Stimulated activated naive CD8-positive, alpha-beta T cell treated with anti-CD3 and anti-CD28 coated beads, Interleukin-15, amount 100 ng/mL, for 72 hours (primary cell): ENCODE measurements around the gene TIPIN.
A peak's percentile ranks its signal among the peaks of the same experiment; 100 is the strongest.

ENCODE experiments used
- ATAC-seq: fragments of 150-1000 bp; cut with Tn5 transposase; 2 replicates; pipeline ENCODE4 v1.10.0; 2021; ENCODE audit warnings: mild to moderate bottlenecking, moderate library complexity
- DNase-seq, 2 donors: peaks; one replicate each; pipeline ENCODE4 v3.0.0; 2021 to 2022
- H3K27ac Mint-ChIP-seq, 2 donors: one replicate each; pipeline ENCODE4 v1.8.0; 2022; ENCODE audit warnings: mild to moderate bottlenecking in 2 of 2, mixed read lengths in 2 of 2, moderate library complexity in 2 of 2
- H3K27me3 Mint-ChIP-seq: one replicate; pipeline ENCODE4 v1.8.0; 2022; ENCODE audit warnings: mixed read lengths
- H3K4me1 Mint-ChIP-seq: one replicate; pipeline ENCODE4 v1.8.0; 2022; ENCODE audit warnings: mild to moderate bottlenecking, mixed read lengths
- H3K4me3 Mint-ChIP-seq, 2 donors: one replicate each; pipeline ENCODE4 v1.8.0; 2022; ENCODE audit warnings: mild to moderate bottlenecking in 2 of 2, mixed read lengths in 2 of 2, moderate library complexity in 1 of 2
- H3K9me3 Mint-ChIP-seq, 2 donors: one replicate each; pipeline ENCODE4 v1.8.0; 2022; ENCODE audit warnings: mixed read lengths in 2 of 2

TIPIN gene

DNA sequence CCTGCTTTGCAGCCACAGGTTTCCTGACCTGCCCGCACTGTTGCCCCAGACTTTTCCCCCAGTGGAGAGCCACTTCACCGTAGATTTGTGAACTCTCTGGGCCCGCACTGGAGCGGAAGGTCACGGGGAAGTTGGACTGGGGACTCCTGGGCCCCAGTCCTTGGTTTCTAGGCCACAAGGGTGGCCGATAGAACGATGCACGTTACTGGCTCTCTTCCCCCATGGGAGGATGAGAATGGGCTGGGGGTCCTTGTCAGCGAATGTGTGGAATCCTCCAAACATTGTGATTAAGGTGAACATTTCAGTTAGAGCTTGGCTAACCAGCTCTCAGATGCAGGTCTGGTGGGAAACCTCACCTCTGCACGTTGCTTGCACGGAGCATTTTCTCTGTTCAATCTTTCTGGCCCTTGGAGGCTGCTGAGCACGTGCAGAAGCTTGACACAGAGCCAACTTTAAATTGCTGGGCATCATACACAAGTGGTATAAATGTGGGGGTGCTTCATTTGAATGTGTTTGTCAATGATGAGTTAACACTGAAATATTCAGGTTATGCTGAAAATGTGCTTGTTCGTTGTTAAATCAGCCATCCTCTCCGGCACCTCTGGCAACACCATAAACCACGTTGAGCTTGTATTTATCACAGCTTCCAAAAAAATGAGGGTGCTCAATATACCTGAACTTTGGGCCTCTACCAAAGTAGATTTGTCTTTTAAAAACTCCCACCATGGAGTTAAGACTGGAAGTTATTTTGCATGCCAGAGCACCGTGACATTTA lies 62.1 kb downstream of the TIPIN start:
- Mint-ChIP-seq H3K27me3 (no peaks in the 10 kb centered on the region), H3K4me3 (peak overlapping the region; percentile 88 to 93), H3K4me1 (peaks cover 35% of the 10 kb centered on the region), H3K27ac (peak overlapping the region; percentile 93 to 96), H3K9me3 (no peaks in the 10 kb centered on the region)
- DNase-seq: no peak
- ATAC-seq: peak; percentile 54

DNA sequence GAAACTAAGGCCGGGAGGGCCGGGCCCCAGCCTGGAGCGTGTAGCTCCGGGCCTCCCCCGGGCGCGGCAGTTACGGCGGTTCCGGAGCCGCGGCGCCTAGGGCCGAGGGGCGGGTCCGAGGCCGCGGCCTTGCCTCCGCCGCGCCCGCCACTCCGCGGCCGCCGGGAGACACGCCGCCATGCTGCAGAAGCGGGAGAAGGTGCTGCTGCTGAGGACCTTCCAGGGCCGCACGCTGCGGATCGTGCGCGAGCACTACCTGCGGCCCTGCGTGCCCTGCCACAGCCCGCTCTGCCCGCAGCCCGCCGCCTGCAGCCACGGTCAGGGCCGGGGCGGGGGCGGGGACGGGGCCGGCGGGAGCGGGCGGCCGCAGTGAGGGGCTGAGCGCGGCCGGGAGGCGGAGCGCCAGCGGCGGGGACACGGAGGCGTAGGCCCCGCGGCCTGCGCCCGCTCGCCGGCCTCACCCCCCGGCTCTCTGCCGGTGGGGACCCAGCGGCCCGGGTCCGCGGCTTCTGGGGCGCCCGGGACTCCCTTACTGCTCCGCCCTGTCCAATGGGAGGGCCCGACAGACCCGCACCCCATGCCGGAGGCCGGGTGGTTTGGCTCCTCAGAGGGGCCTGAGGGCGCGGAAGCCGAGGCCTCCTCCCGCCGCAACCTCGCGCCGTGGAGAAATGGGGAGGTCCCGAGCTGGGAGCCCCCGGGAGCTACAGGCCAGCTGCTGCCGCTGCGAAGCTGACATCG lies 62.9 kb downstream of the TIPIN start, which contains the start of gene DIS3L:
Gene DIS3L, plus strand, starts transcription at position 150 of the 738 bp plus-strand sequence. Its CDS starts 29 bp downstream, at position 179.
- peak within 1 kb of the TSS; percentile 93 to 94 for H3K4me3 Mint-ChIP-seq
- peak; percentile 76 to 78 for DNase-seq
- ATAC-seq: peak; percentile 88
- H3K4me1 Mint-ChIP-seq: peaks cover 35% of the 10 kb centered on the region
- peak within 1 kb of the TSS; percentile 98 for H3K27ac Mint-ChIP-seq
- H3K9me3 Mint-ChIP-seq: no peaks in the 10 kb centered on the region
- H3K27me3 Mint-ChIP-seq: no peaks in the 10 kb centered on the region

DNA sequence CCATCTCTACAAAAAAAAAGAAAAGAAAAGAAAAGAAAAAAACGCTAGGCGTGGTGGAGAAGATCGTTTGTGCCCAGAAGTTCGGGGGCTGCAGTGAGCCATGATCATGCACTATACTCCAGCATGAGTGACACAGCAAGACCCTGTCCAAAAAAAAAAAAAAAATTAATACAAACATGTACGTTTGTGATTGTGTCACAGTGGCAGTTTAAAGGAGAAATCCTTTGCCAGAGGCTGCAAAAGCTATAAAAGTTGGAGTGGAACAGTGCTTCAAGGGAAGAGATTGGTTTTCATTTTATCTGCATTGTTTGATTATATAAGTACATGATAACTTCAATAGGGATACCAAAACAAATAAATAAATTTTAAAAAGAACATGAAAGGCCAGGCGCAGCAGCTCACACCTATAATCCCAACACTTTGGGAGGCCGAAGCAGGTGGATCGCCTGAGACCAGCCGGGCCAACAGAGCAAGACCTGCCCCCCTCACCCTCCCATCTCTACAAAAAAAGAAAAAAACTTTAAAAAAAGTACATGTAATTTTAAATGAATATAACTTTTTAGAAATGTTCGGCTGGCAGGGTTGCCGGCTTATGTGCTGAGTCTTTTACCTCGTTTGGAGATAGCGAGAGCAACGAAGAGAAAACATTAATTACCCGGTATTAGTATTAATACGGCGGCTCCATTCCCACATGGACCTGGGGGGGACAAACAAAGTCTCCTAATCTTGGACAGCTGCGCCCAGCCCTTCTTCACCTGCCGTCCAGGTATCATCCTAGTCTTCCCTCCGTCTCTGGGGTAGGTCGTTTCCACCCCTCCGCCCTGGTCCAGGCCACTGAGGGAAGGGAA lies 63.7 kb downstream of the TIPIN start:
- peak overlapping the region; percentile 92 to 94 for H3K4me3 Mint-ChIP-seq
- ATAC-seq: no peak
- H3K4me1 Mint-ChIP-seq: peaks cover 35% of the 10 kb centered on the region

DNA sequence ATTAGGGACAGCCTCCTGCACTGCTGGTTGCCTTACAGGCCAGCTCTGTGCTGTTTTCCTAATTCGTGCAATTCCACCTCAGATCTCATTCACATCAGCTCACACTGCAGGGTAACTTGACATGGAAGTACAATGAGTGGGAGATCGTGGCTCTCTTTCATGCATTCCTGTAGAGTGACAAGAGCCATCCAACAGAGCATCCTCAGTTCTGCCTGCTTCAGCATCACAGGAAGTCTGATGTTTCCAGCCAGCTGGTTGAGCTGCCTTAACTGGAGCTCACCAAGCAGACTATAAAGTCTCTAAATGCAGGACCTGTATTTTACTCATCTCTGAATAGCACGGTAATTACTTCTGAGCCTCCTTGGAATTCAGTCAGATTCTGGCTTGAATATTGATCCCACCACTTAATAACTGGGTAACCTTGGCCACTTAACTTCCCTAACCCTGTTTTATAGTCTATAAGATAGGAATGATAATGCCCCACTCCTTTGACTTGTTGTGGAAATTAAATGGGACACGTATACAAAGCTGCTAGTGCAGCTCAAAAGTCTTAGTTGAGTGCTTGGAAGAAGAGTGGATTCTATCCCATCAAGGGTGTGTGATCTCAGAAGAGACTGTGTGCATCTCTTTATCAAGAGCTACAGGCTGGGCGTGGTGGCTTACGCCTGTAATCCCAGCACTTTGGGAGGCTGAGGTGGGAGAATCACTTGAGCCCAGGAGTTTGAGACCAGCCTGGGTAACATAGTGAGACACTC lies 64.5 kb downstream of the TIPIN start:
- ATAC-seq (no peak), DNase-seq (no peak)
- Mint-ChIP-seq H3K4me1 (peaks cover 35% of the 10 kb centered on the region), H3K27me3 (no peaks in the 10 kb centered on the region), H3K4me3 (peak overlapping the region; percentile 92 to 94), H3K27ac (peak overlapping the region; percentile 98), H3K9me3 (no peaks in the 10 kb centered on the region)

More for the DNA sequence above, 63.7 kb downstream of the TIPIN start:
- peak overlapping the region; percentile 98 for H3K27ac Mint-ChIP-seq
- DNase-seq: no peak
- H3K27me3 Mint-ChIP-seq: no peaks in the 10 kb centered on the region
- no peaks in the 10 kb centered on the region for H3K9me3 Mint-ChIP-seq

DNA sequence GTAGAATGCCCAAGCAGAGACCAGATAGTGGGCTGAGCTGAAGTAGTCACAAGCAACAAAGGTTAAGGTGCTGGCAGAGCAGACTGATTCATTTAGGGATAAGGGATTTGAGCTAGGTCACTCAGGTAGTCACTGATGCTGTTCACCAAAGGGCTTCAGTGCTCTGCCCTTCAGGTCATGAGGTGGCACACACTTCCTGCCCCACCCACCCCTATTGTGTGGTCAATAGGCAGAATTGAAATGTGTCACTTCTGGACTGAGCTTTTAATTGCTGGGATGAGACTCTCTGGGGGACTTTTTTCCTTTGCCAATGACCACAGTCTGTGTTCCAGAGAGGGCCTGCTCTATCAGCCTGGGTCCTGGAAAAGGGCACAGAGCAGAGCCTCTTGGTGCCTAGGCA lies 66.0 kb downstream of the TIPIN start:
- H3K27me3 Mint-ChIP-seq: no peaks in the 10 kb centered on the region
- H3K9me3 Mint-ChIP-seq: no peaks in the 10 kb centered on the region
- DNase-seq (peak in 1 of 2 donors; percentile 29), ATAC-seq (peak; percentile 22)
- H3K27ac Mint-ChIP-seq: no peak overlapping the region
- H3K4me1 Mint-ChIP-seq: peaks cover 35% of the 10 kb centered on the region
- no peak overlapping the region for H3K4me3 Mint-ChIP-seq

DNA sequence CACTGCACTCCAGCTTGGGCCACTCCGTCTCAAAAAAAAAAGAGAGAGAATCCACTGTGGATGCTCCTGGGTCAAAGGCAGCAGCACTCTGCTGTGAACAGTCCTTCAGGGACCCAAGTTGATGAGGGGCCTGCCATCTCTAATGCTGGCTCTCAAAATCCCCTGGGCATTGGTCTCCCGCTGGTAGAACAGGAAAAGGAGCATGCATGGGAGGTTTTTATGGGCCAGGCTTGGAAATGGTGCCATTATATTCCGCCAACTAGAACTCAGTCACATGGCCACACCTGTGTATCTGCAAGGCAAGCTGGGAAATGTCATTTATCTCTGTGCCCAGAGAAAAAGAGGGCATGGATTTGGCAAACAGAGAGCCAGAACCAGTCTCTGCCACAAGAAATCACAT lies 66.5 kb downstream of the TIPIN start:
- Mint-ChIP-seq H3K4me3 (no peak overlapping the region), H3K4me1 (peaks cover 32% of the 10 kb centered on the region), H3K27me3 (no peaks in the 10 kb centered on the region), H3K27ac (no peak overlapping the region), H3K9me3 (no peaks in the 10 kb centered on the region)
- ATAC-seq (no peak), DNase-seq (no peak)

DNA sequence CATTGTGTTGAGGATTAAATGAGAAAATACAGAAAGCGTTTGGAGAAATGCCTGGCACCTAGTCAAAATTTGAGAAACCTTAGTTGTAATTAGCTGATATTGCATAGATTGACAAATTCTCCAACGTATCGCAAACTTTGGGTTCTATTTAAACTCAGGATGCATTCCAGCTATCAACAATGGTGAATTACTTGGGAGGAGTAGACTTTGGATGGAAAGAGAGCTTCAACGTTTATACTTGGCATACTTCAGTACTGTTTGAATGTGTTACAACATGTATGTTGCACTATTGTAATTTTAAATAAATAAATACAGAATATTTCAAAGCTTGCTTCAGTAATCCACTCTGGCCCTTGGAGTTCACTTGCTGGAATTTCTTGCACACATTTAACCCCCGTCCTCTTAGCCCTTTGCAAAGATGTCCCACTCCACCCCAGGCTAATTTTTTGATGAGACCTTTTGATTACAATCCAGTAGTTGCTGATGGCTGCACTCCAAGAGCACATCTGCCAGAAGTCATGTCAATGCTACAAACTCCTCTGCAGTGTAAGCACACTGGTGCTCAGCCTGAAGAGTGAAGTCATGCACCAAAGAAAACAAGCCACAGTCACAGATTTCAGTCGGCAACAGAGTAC lies 67.8 kb downstream of the TIPIN start:
- Mint-ChIP-seq H3K27ac (no peak overlapping the region), H3K4me3 (no peak overlapping the region), H3K27me3 (no peaks in the 10 kb centered on the region), H3K4me1 (peaks cover 25% of the 10 kb centered on the region), H3K9me3 (no peaks in the 10 kb centered on the region)
- DNase-seq: no peak
- ATAC-seq: no peak

DNA sequence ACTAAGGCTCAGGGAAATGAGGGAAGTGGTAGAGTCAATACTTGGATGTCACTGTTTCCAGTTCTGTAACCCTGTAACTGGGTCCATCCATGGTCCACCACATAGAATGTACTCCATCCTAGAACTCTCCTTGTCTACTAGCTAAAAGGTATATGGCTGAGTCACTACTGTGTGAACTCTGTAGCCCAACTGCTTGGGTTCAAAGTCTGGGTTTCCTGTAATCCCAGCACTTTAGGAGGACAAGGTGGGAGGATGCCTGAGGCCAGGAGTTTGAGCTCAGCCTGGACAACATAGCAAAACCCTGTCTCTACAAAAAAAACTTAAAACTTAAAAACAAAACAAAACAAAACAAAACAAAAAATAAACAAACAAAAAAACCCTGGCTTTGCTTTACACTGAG lies 68.4 kb downstream of the TIPIN start:
- no peak for DNase-seq
- no peak for ATAC-seq
- peaks cover 25% of the 10 kb centered on the region for H3K4me1 Mint-ChIP-seq
- H3K9me3 Mint-ChIP-seq: no peaks in the 10 kb centered on the region
- H3K4me3 Mint-ChIP-seq: no peak overlapping the region
- no peaks in the 10 kb centered on the region for H3K27me3 Mint-ChIP-seq
- H3K27ac Mint-ChIP-seq: no peak overlapping the region

DNA sequence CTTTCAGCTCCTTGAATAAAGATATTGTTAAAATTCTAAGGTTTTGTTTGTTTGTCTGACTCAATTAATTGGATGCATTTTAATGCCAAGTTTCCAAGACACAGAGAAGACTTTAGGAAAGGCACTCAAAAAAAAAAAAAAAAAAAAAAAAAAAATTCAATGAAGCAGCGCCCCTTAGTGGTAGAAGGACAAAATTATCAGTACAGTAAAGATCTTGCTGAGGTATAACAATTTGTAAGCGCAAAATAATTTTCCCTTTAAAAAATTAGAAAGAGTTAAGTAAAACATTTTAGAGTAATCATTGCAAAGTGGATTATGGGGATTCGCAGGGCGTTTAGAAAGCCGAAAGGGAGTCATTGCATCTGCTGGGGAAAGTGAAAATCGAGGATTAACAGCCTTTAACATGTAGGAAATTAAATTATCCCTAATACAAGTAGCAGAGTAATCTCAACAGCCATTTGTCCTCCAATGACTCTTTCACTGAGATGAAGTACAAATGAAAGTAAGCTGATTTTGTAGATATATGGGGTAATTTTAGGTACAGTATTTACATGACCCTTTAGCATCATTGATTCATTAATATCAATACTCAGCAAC lies 68.9 kb downstream of the TIPIN start:
- H3K9me3 Mint-ChIP-seq: no peaks in the 10 kb centered on the region
- ATAC-seq (no peak), DNase-seq (no peak)
- H3K27me3 Mint-ChIP-seq: no peaks in the 10 kb centered on the region
- peaks cover 24% of the 10 kb centered on the region for H3K4me1 Mint-ChIP-seq
- H3K27ac Mint-ChIP-seq: no peak overlapping the region
- no peak overlapping the region for H3K4me3 Mint-ChIP-seq
